NCI-H748 treated with DMSO at 0.1 percent for 48 hours (cell line): ENCODE measurements around the gene CBX8.

Experiments
- DNase-seq: peaks from one replicate; lab custom pipeline; 2025; lab: John Stamatoyannopoulos, UW

CBX8 gene

DNA sequence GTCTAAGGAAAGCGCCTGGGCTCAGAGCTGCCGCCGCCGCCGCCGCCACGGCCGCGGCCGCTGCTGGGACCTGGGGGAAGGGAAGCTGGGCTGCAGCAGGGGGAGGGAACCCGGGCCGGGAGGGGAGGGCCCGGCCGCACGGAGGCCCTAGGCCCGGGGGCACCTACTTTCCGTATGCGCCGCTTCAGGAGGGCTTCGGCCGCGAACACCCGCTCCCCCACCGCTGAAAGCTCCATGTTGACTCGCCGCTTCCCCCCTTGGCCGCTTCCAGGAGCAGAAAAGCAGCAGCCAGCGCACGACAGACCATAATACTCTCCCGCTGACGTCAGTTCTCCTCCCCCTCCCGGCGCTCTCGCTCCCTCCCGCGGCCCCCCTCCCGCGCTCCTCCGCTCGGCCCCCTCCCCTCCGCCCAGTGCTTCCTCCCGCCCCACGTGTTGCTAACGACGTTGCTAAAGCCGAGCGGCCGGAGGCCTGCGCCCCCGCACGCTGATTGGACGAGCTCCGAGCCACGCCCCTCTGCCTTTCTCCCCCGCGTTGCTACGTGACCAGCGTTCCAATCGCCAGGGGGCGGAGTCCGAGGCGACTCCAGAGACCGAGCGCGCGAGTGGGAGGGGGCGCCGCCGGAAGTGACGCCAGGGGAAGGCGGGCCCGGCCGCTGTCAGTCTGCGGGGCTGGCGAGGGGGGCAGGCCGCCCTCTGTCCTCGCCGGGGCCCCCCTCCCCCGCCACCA lies at the start of gene CBX8:
Gene CBX8 (minus strand): TSS at position 315 of the 729 bp plus-strand sequence. CDS start 79 bp downstream, at position 236.
- DNase-seq: peak; percentile 91

DNA sequence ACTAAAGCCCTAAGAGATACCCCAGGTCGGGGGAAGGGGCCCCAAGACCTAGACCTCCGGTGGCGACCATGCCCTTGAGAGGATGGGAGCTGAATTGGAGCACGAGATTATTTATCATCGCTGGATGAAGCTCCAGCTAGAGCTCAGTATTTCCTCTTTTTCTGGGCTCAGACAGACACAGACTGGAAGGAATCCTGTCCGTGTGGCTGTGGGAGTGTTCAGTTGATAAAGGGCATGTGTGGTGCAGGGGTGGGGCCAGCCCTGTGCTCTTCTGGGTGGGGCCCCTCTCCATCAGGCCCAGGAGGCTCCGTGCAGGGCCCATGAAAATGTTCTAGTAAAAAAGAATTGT lies 48.7 kb upstream of the CBX8 start:
- no peak for DNase-seq

DNA sequence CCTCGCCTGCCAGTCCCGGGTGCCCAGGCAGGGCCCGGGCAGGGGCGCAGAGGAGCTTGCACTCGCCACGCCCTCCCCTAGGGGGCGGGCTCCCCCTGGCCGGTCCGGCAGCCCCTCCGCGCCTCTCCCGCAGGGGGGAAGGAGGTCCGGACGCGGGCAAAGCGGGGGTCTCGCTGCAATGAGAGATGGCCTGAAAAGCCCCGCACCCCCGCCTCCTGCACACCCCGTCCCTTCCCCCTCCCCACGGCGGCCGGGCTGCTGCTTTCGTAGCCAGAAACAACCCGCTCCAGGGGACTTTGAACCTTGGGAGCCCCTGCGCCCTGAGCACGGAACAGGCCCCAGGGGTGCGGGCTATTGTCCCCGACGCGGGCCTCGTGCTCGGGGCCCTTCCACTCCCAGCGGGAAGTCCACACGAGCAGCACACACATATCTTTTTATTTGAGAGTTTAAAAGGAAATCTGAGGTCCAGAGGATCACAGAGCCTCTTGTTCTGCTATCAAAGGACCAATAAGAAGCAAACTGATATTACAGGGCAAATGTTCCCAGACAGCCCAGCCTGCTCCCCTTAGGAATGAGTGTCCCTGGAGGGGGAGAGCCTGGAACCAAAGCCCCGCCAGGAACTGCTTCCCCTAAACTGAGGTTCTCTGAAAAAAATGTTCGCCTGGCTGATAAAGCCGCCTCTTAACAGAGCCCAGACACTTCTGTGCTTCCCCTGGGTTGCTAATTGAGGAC lies 48.2 kb upstream of the CBX8 start:
- DNase-seq: no peak

DNA sequence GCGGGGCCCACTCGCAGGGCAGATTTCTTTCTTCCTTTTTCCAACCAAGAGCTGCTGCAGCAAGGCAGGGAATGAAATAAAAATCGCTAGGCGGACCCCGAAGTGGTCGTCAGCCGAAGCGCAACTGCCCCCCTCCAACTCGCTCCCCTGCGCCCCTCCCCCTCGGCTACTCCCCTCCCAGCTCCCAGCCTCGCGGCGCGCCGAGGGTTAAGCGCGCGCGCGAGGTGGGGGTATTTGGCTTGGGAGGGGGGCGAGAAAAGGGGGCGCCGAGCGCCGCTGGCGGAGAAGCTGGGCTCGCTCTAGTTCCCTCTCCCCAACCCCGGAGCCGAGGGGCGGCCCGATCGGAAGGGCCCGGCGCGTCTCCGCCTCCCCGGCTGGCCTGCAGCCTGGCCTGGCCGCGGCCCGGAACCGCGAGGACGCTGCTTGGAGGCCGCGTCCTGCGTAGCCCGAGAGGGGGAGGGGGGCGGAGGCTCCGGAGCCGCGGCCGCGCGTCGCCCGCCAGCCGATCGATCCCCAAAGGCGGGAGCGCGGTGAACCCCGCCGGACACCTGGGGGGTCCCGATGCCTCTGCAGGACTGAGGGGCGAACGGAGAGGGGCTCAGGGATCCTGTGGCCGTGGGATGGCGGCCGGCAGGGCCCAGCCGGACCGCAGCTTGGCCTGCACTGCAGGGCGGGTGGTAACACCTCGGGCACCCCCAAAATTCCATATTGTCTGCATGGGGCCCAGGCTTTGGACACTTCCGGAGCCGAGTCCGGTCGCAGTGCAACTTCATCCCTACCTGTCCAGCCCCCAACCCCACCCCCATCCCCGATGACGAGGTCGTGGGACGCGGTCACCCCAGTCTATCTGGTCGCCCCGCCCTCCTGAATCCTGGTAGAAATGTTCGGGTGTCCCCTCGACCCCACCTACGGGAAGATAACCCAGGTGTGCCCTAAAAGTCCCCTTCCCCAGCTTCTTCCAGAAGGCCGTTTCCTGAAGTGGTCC lies 47.2 kb upstream of the CBX8 start:
- DNase-seq: no peak

DNA sequence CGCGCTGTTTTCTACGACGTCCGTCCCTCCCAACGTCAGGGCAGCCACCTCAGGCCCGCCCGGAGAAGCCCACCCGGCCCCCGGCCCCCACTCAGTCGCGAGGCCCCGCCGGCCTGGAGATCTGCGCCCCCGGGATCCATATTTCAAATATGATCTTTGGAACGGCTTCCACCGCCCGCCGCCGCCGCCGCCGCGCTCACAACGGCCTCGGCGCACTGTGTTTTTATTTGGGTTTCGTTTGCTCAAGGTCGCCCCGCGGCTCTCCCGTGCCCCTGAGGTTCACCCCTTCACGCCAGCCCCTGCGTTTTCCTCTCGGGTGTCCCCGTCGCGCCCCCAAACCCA lies 46.6 kb upstream of the CBX8 start:
- no peak for DNase-seq

DNA sequence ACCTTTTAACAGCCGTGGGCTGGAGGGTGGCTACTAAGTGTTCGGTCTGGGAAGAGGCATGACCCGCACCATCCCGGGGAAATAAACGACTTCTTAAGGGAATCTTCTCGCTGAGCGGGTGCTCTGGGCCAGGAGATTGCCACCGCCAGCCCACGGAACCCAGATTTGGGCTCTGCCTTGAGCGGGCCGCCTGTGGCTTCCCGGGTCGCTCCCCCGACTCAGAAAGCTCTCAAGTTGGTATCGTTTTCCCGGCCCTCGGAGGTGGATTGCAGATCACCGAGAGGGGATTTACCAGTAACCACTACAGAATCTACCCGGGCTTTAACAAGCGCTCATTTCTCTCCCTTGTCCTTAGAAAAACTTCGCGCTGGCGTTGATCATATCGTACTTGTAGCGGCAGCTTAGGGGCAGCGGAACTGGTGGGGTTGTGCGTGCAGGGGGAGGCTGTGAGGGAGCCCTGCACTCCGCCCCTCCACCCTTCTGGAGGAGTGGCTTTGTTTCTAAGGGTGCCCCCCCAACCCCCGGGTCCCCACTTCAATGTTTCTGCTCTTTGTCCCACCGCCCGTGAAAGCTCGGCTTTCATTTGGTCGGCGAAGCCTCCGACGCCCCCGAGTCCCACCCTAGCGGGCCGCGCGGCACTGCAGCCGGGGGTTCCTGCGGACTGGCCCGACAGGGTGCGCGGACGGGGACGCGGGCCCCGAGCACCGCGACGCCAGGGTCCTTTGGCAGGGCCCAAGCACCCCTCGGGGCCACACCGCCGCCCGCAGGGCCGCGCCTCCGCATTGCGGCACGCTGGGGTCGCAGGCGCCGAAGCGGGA lies 46.0 kb upstream of the CBX8 start:
- no peak for DNase-seq

DNA sequence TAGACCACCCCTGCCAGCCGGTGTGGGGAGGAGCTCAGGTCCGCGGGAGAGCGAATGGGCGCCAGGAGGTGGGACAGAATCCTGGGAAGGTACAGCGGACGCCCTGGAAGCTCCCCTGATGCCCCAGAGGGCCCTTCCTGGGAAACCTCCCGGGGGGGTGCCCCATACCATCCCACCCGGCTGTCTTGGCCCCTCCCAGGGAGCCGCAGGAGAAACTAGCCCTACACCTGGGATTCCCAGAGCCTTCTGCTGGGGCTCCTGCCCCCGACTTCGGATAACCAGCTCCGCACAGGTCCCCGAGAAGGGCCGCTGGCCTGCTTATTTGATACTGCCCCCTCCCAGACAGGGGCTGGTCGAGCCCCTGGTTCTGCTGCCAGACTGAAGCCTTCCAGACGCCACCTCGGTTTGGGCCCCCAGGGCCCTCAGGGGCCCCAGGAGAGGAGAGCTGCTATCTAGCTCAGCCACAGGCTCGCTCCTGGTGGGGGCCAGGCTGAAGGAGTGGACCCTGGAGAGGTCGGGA lies 45.3 kb upstream of the CBX8 start:
- DNase-seq: no peak

DNA sequence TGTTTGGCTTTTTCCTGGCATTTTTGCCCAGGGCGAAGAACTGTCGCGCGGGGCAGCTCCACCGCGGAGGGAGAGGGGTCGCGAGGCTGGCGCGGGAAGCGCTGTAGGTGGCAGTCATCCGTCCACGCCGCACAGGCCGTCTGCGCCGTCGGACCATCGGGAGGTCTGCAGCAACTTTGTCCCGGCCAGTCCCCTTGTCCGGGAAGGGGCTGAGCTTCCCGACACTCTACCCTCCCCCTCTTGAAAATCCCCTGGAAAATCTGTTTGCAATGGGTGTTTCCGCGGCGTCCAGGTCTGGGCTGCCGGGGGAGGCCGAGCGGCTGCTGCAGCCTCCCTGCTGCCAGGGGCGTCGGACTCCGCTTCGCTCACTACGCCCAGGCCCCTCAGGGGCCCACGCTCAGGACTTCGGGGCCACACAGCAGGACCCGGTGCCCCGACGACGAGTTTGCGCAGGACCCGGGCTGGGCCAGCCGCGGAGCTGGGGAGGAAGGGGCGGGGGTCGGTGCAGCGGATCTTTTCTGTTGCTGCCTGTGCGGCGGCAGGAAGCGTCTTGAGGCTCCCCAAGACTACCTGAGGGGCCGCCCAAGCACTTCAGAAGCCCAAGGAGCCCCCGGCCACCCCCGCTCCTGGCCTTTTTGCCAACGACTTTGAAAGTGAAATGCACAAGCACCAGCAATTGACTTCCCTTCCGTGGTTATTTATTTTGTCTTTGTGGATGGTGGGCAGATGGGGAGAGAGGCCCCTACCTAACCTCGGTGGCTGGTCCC lies 44.7 kb upstream of the CBX8 start:
- DNase-seq: no peak

DNA sequence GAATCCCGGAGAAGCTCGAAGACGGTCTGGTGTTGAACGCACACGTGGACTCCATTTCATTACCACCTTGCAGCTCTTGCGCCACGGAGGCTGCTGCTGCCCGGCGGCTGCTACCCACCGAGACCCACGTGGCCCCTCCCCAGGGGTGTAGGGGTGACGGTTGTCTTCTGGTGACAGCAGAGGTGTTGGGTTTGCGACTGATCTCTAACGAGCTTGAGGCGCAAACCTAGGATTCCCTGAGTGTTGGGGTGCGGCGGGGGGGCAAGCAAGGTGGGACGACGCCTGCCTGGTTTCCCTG lies 44.1 kb upstream of the CBX8 start:
- DNase-seq: no peak

DNA sequence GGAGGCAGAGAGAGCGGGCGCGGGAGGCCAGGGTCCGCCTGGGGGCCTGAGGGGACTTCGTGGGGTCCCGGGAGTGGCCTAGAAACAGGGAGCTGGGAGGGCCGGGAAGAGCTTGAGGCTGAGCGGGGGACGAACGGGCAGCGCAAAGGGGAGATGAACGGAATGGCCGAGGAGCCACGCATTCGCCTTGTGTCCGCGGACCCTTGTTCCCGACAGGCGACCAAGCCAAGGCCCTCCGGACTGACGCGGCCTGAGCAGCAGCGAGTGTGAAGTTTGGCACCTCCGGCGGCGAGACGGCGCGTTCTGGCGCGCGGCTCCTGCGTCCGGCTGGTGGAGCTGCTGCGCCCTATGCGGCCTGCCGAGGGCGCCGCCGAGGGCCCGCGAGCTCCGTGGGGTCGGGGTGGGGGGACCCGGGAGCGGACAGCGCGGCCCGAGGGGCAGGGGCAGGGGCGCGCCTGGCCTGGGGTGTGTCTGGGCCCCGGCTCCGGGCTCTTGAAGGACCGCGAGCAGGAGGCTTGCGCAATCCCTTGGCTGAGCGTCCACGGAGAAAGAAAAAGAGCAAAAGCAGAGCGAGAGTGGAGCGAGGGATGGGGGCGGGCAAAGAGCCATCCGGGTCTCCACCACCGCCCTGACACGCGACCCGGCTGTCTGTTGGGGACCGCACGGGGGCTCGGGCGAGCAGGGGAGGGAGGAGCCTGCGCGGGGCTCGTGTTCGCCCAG lies 43.6 kb upstream of the CBX8 start:
- no peak for DNase-seq

DNA sequence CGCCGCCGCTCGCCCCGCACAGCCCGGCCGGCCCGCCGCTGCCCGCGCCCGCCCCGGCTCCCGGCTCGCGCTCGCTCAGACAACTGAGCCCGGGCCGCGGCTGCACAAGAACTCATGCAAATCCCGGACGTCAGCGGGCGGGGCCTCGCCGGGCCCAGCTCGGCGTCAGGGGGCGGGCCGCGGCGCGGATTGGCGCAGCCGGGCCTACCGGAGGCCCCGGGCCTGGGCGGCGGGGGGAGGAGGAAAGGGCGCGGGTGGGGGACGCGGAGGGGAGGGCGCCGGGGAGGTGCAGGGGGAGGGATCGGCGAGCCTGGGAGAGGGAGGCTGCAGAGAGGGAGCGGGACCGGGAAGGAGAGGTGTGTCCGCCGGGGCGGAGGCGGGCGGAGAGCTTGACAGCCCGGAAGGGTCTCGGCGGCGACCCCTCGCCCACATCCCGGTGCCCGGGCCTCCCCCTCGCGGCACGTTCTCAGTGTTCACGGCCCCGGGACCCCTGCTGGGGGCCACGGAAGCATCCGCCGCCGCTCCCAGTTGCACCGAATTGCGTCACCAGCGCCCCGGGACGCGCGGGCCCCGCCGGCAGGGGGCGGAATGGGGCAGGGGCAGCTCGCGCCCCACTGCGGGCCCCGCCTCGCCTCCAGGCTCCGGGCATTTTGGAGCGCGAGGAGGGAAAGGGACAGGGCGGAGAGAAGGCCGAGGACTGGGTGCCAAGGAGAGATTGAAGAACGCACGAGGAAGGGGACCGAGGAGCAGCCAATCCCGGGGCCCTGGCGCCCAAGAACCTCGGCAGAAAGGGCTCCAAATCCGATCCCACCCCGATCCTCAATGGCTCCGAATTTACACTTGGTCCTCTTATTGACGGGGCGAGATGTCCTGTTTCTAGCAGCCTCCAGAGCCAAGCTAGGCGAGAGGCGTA lies 42.7 kb upstream of the CBX8 start, which contains the start of gene CBX4:
Gene CBX4 (minus strand): TSS at position 85 of the 913 bp plus-strand sequence. CDS start 189 bp downstream, outside the sequence.
- DNase-seq: peak; percentile 65

DNA sequence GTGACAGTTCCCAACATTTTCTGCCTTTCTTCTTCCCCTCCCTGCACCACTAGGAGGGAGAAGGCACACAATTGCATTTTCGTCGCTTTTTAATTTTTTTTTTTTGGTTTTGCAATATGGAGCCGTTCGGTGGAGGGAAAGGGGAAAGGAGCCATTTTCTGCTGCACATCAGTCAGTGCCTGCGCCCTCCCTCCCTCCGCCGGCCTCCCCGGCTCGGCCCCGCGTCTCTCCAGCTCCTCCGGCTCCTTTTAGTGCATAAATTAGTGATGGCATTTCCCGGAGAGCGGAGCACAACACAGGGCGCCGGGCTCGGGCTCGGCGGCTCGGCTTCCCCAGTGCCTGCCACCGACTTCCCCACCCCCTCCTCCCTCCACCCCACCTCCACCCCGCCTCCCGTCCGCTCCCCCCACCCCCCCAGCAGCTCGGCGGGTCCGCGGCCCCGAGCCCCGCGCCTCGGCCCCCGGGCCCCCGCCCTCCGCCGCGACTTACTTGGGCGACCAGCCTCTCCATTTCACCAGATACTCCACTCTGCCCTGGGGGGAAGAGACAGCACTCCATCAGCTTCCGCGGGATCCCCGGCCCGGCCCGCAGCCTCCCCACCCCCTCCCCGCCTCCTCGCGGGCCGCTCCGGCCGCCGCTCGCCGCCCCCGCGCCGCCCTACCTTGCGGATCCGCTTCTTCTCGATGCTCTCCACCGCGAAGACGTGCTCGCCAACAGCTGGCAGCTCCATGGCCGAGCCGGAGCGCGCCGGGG lies 41.8 kb upstream of the CBX8 start:
- DNase-seq: peak; percentile 33

DNA sequence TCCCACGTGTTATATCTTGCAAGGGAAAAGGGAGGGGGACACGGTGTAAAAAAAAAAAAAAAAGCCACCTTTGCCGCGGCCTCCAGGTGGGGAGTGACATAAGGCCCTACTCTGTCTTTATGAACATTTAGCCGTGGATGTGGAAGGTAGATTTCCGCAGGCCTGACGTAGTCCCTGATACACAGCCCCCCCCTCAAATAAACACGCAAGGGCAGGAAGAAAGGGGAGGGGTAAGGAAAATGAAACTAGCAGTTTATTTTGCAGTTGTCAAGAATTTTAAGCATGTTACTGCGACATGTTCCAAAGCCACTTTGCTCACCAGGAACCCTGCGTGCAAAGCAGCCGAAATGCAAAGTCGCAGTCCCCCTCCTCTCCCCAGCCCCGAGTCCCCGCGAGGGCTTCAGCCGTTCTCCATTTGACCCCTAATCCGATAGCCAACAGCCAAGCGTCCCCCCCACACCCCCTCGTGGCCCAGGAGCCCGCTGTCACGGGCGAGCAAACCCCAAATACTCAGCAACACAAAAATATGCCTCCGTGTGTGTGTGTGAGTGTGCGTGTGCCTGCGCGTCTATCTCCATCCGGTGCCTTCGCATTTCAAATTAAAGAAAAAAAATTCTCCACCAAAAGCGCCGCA lies 41.1 kb upstream of the CBX8 start:
- DNase-seq: no peak

DNA sequence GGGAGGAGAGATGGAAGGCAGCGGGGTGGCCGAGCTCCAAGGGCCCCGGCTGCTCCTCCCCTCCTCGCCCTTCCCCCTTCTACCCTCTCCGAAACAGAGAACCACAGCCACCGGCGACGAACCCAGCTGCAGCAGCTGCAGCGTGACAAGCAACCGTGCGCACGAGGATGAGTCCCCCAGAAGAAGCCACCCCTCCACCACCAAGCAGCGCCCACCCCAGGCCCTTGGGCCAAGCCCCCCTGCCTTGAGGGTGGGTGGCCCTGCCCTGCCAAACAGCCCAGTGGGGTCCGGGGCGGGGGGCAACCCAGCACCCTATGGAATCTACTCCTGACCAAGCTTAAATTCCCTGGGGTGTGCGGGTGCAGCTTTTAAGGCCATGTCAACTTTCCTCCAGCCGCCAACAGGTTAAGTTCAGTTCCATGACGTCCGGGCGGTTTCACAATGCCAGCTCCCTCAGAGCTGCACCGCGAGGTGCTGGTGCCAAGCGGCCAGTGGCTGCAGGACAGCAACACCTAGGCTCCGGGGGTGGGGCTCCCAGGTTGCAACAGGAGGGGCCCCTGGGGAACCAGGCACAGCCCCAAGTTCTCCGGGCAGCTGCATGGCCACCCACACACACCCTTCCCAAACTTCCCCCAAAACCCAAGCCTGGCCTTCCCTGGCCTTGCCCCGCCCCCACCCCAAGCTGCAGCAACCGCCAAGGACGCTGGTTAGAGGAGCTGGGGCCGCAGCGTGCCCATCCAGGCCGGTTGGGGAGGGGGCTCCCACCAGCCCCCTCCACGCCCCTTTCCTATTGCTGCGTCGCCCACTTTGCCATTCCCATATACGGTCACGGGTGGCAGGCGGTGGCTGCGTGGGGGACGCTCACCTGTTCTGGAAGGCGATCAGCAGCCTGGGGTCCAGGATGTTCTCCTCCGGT lies 40.4 kb upstream of the CBX8 start:
- DNase-seq: no peak

DNA sequence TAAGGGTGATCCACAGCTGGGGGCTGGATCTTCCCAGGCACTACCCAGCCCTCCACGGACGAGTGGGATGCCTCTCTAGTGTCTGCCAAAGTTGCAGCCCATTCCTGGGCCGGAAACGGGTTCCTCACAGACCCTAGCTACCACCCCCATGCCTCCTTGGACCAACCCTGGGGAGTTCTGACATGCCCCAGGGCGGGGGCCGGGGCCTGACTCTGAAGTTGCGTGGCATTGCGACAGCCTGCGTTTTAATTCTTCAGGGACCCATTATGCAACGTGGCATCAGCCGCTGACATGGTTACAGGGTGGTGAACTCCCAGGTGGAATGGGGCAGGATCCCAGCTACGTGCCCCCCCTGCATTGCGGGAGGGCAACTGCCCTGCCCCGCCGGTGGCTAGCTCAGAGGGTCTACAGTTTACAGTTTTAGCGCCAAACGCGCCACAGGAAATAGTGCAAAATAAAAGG lies 39.7 kb upstream of the CBX8 start:
- no peak for DNase-seq

DNA sequence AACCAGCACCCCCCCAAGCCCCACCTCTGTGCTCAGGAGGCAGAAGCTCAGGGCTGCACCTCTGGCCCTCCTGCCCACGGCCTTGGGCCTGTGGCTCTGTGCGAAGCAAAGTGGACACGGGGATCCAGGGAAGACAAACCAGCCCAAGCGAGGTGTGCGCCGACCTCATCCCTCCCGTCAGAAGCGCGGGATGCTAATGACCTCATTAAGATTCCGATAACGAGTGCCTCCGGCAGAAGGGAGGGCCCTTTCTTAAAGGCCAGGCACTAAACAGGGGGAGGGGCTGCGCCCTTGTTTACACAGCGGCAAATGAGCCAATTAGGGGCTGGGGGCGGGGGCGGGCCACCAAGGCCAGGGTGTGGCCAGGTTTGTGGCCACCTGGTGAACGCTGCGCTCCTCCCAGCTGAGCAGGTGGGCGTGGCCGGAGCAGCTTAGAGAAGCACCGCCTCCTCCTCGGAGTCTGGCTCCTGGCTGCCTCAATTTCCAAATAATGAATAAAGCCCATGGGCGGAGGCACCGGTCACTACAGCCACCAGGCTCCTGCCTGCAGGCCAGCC lies 39.2 kb upstream of the CBX8 start:
- peak; percentile 77 for DNase-seq
